Activated B cell treated with CpG ODN at 0.5 μM for 24 hours (primary cell): ENCODE data around the gene SUGCT. TPM values are rescaled to one million over a fixed set of nuclear protein-coding genes. Genes with fewer than 3 reads are reported as not detected.

Experiments used
- ATAC-seq: fragments of 200-7000 bp; cut with Tn5 transposase; one replicate; pipeline ENCODE4 v1.10.0; 2021; ENCODE audit warnings: low read depth, mild to moderate bottlenecking, moderate library complexity
- CTCF ChIA-PET: fragments of 350-600 bp; sonication (Branson Sonifier 250); formaldehyde crosslinking; loops from one replicate; lab custom pipeline; 2021; ENCODE audit warnings: antibody characterized with exemption; lab: Charles Lee
- POLR2A ChIA-PET: fragments of 350-600 bp; sonication (Branson Sonifier 250); formaldehyde crosslinking; loops from one replicate; lab custom pipeline; 2021; ENCODE audit warnings: antibody characterized with exemption; lab: Charles Lee
- DNase-seq: peaks from one replicate; pipeline ENCODE4 v3.0.0; 2022
- H3K27ac Mint-ChIP-seq: one replicate; pipeline ENCODE4 v1.8.0; 2020; ENCODE audit warnings: mixed read lengths
- H3K27me3 Mint-ChIP-seq: one replicate; pipeline ENCODE4 v1.8.0; 2021; ENCODE audit warnings: mixed read lengths
- H3K36me3 Mint-ChIP-seq: one replicate; pipeline ENCODE4 v1.8.0; 2021; ENCODE audit warnings: low read depth, mixed read lengths
- H3K4me1 Mint-ChIP-seq: one replicate; pipeline ENCODE4 v1.8.0; 2021; ENCODE audit warnings: mixed read lengths
- H3K4me3 Mint-ChIP-seq: one replicate; pipeline ENCODE4 v1.8.0; 2020; ENCODE audit warnings: mild to moderate bottlenecking, mixed read lengths
- H3K9me3 Mint-ChIP-seq: one replicate; pipeline ENCODE4 v1.8.0; 2020; ENCODE audit warnings: mixed read lengths
- CTCF ChIP-seq: fragments of 200-600 bp; IDR thresholded peaks from one replicate; pipeline ENCODE4 v1.8.0; 2022; ENCODE audit warnings: antibody characterized with exemption, mild to moderate bottlenecking
- intact Hi-C: fragments of 100-400 bp; cut with micrococcal nuclease; formaldehyde crosslinking; loops from one replicate; pipeline ENCODE4 v1.15.1; 2024
- total RNA-seq: library from RNA; stranded (reverse); gene quantifications from 2 replicates; pipeline ENCODE4 v1.2.3, GENCODE V29; 2022

The SUGCT gene
- total RNA-seq, 1 donor from 2014 or later, result 1.3 TPM

- H3K9me3 Mint-ChIP-seq, result peaks cover 6% of the 10 kb centered on the region
- H3K27me3 Mint-ChIP-seq, result no peaks in the 10 kb centered on the region
- no peak for DNase-seq
- no peaks in the 10 kb centered on the region for H3K36me3 Mint-ChIP-seq
- ATAC-seq, result no peak
- H3K4me3 Mint-ChIP-seq, result no peak overlapping the region
- H3K27ac Mint-ChIP-seq, result no peak overlapping the region
- H3K4me1 Mint-ChIP-seq, result no peaks in the 10 kb centered on the region
- intact Hi-C loops, result no loop called here
- no peak for TF ChIP-seq CTCF
- POLR2A ChIA-PET, result no interaction called here
- CTCF ChIA-PET, result no interaction called here
These were observed 371.4 kb downstream of the SUGCT start for GRCh38 chr7:40506158-40506557.

GRCh38 chr7:40507166-40507565 is 372.4 kb downstream of the SUGCT start:
- DNase-seq (no peak), ATAC-seq (no peak)
- no peaks in the 10 kb centered on the region for H3K27me3 Mint-ChIP-seq
- intact Hi-C loops, result no loop called here
- H3K4me1 Mint-ChIP-seq, result no peaks in the 10 kb centered on the region
- POLR2A ChIA-PET, result no interaction called here
- H3K27ac Mint-ChIP-seq, result no peak overlapping the region
- no peak overlapping the region for H3K4me3 Mint-ChIP-seq
- peaks cover 6% of the 10 kb centered on the region for H3K9me3 Mint-ChIP-seq
- TF ChIP-seq CTCF, result no peak
- no peaks in the 10 kb centered on the region for H3K36me3 Mint-ChIP-seq
- CTCF ChIA-PET, result interaction anchor here (0.7 kb wide), 1 partner anchor 1198 kb away, joined by 3 read pairs; no protein-coding TSS in a partner anchor

- no peaks in the 10 kb centered on the region for H3K4me1 Mint-ChIP-seq
- POLR2A ChIA-PET, result no interaction called here
- no peak for ATAC-seq
- no peaks in the 10 kb centered on the region for H3K36me3 Mint-ChIP-seq
- no peak for TF ChIP-seq CTCF
- intact Hi-C loops, result no loop called here
- CTCF ChIA-PET, result no interaction called here
- no peak overlapping the region for H3K4me3 Mint-ChIP-seq
- H3K27ac Mint-ChIP-seq, result no peak overlapping the region
- no peak for DNase-seq
- peaks cover 6% of the 10 kb centered on the region for H3K9me3 Mint-ChIP-seq
- no peaks in the 10 kb centered on the region for H3K27me3 Mint-ChIP-seq
These were observed 374.6 kb downstream of the SUGCT start for GRCh38 chr7:40509287-40509996.

GRCh38 chr7:40516376-40516775 is 381.6 kb downstream of the SUGCT start:
- Mint-ChIP-seq H3K27me3 (no peaks in the 10 kb centered on the region), H3K36me3 (no peaks in the 10 kb centered on the region), H3K27ac (no peak overlapping the region), H3K9me3 (no peaks in the 10 kb centered on the region), H3K4me1 (no peaks in the 10 kb centered on the region), H3K4me3 (no peak overlapping the region)
- intact Hi-C loops, result no loop called here
- CTCF ChIA-PET, result no interaction called here
- TF ChIP-seq CTCF, result no peak
- DNase-seq (no peak), ATAC-seq (no peak)
- POLR2A ChIA-PET, result no interaction called here

GRCh38 chr7:40519009-40519408 is 384.2 kb downstream of the SUGCT start:
- H3K27me3 Mint-ChIP-seq, result no peaks in the 10 kb centered on the region
- no peaks in the 10 kb centered on the region for H3K4me1 Mint-ChIP-seq
- H3K9me3 Mint-ChIP-seq, result no peaks in the 10 kb centered on the region
- ATAC-seq (no peak), DNase-seq (no peak)
- ChIA-PET POLR2A (no interaction called here), CTCF (no interaction called here)
- no peak overlapping the region for H3K27ac Mint-ChIP-seq
- no peak overlapping the region for H3K4me3 Mint-ChIP-seq
- H3K36me3 Mint-ChIP-seq, result no peaks in the 10 kb centered on the region
- no peak for TF ChIP-seq CTCF
- intact Hi-C loops, result no loop called here
